ENCODE results near the gene RNF2. TPM values are rescaled to one million over a fixed set of nuclear protein-coding genes. Genes with fewer than 3 reads are reported as not detected.
A peak's percentile ranks its signal among the peaks of the same experiment; 100 is the strongest.

The RNF2 gene
- total RNA-seq, 2 experiments from 2014 or later: 21.4 to 24.3 TPM

DNA sequence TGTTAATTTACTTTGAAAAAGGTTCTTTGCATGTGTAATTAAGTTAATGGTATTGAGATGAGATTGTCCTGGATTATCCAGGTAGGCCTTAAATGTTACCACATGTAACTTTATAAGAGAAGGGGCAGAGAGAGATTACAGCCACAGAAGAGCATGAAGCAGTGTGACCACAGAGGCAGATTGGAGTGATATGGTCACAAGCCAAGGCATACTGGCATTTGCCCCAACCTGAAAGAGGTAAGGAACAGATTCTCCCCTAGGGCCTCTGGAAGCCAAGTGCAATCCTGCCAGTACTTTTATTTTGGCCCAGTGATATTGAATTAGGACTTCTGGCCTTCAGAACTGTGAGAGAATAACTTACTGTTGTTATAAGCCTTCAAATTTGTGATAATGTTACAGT, 23.0 kb downstream of the RNF2 start:
- ChIA-PET CTCF (interaction anchor here (0.8 to 1.8 kb wide), 2 partner anchors 8 to 102 kb away, joined by 4 to 5 read pairs; no protein-coding TSS in a partner anchor), POLR2A (interaction anchor here (1.0 kb wide), 1 partner anchor 28 kb away, joined by 3 read pairs; no protein-coding TSS in a partner anchor)
- Mint-ChIP-seq H3K9me3 (peaks cover 5% of the 10 kb centered on the region), H3K27me3 (no peaks in the 10 kb centered on the region), H3K4me1 (ENCODE audit: low read depth) (peaks cover 51% of the 10 kb centered on the region), H3K27ac (no peak overlapping the region), H3K4me3 (no peak overlapping the region), H3K36me3 (ENCODE audit: low read depth) (peaks cover 36% of the 10 kb centered on the region)
- TF ChIP-seq CTCF (IDR thresholded peaks at IDR 0.05): no peak
- intact Hi-C loops (cut with micrococcal nuclease): no loop called here
- no peak for ATAC-seq
- no peak for DNase-seq

DNA sequence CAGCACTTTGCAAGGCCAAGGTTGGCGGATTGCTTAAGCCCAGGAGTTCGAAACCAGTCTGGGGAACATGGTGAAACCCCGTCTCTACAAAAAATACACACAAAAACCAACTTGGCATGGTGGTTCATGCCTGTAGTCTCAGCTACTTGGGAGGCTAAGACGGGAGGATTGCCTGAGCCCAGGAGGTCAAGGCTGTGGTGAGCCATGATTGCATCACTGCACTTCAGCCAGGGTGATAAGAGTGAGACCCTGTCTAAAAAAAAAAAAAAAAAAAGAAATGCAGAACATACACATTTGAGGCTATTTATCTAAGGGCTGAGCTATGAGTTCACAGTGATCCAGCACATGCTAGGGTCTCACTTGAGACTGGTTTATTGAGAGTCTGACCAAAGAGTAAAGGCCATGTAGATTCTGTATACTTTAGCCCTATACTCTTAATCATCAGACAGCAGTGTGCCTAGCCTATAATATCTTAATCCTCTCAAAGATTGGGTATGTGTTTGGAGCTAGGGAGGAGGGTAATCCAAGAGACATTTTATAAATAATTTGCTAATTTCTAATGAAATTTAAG, 23.9 kb downstream of the RNF2 start:
- no peaks in the 10 kb centered on the region for H3K27me3 Mint-ChIP-seq
- no peak for DNase-seq
- H3K9me3 Mint-ChIP-seq: peaks cover 5% of the 10 kb centered on the region
- H3K36me3 Mint-ChIP-seq (ENCODE audit: low read depth): peaks cover 32% of the 10 kb centered on the region
- ChIA-PET POLR2A (interaction anchor here (1.0 kb wide), 1 partner anchor 27 kb away, joined by 3 read pairs; no protein-coding TSS in a partner anchor), CTCF (interaction anchor here (0.5 to 1.8 kb wide), 4 partner anchors 8 to 61 kb away, joined by 3 to 5 read pairs (median 3); no protein-coding TSS in a partner anchor)
- no peak for ATAC-seq
- peaks cover 52% of the 10 kb centered on the region for H3K4me1 Mint-ChIP-seq (ENCODE audit: low read depth)
- no peak overlapping the region for H3K27ac Mint-ChIP-seq
- no peak overlapping the region for H3K4me3 Mint-ChIP-seq
- TF ChIP-seq CTCF (IDR thresholded peaks at IDR 0.05): no peak
- intact Hi-C loops (cut with micrococcal nuclease): no loop called here

DNA sequence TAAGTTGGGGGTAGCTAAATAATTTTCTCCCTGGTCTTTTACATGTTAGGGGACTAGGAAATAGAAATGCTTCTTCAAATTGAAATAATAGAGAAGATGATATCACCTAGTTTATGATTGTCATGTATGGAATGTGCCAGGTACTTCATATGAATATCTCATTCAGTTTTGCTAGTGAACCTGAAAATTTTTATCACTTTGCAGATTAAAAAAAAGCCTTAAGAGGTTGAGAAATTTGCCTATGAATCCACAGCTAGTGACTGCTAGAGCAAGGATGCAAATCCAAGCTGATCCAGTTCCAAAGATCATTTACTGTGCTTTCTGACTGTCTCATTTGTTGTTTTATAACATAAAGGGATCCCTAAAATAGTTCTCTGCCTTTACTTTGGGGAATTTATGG, 24.7 kb downstream of the RNF2 start:
- CTCF ChIA-PET: interaction anchor here (0.6 to 1.8 kb wide), 4 partner anchors 9 to 21 kb away, joined by 3 to 5 read pairs (median 3); no protein-coding TSS in a partner anchor

DNA sequence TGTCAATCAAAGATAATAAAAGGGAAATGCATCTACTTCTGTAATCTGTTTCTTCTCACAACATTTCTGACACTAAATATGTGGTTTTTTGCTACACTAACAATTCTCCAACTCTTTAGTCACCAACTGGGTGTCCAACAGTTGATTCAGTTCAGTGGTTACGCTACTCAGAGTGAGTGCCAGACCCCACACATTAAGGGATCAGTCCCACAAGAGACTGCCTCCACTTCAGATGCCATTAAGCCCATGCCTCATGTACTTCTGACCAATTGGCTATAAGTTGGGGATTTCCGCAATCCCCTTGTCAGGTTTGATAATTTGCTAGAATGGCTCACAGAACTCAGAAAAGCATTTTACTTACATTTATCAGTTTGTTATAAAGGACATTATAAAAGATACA, 28.4 kb downstream of the RNF2 start:
- CTCF ChIA-PET: interaction anchor here (0.6 kb wide), 1 partner anchor 12 kb away, joined by 3 read pairs; no protein-coding TSS in a partner anchor
- Mint-ChIP-seq H3K27ac (peak overlapping the region; percentile 5), H3K27me3 (no peaks in the 10 kb centered on the region), H3K9me3 (peaks cover 5% of the 10 kb centered on the region), H3K4me3 (no peak overlapping the region), H3K36me3 (ENCODE audit: low read depth) (peaks cover 19% of the 10 kb centered on the region), H3K4me1 (ENCODE audit: low read depth) (peaks cover 50% of the 10 kb centered on the region)
- POLR2A ChIA-PET: no interaction called here
- intact Hi-C loops (cut with micrococcal nuclease): no loop called here
- peak; percentile 30 for ATAC-seq
- TF ChIP-seq CTCF (IDR thresholded peaks at IDR 0.05): no peak
- DNase-seq: no peak

More for the DNA sequence above, 24.7 kb downstream of the RNF2 start:
- ATAC-seq (no peak), DNase-seq (no peak)
- no peaks in the 10 kb centered on the region for H3K27me3 Mint-ChIP-seq
- H3K27ac Mint-ChIP-seq: no peak overlapping the region
- H3K9me3 Mint-ChIP-seq: peaks cover 5% of the 10 kb centered on the region
- POLR2A ChIA-PET: no interaction called here
- H3K4me3 Mint-ChIP-seq: no peak overlapping the region
- TF ChIP-seq CTCF (IDR thresholded peaks at IDR 0.05): no peak
- peaks cover 28% of the 10 kb centered on the region for H3K36me3 Mint-ChIP-seq (ENCODE audit: low read depth)
- H3K4me1 Mint-ChIP-seq (ENCODE audit: low read depth): peaks cover 57% of the 10 kb centered on the region
- intact Hi-C loops (cut with micrococcal nuclease): no loop called here

- ChIA-PET POLR2A (no interaction called here), CTCF (no interaction called here)
- DNase-seq: no peak
- Mint-ChIP-seq H3K36me3 (ENCODE audit: low read depth) (peaks cover 17% of the 10 kb centered on the region), H3K27me3 (no peaks in the 10 kb centered on the region), H3K4me1 (ENCODE audit: low read depth) (peaks cover 50% of the 10 kb centered on the region), H3K9me3 (peaks cover 5% of the 10 kb centered on the region), H3K27ac (no peak overlapping the region), H3K4me3 (no peak overlapping the region)
- TF ChIP-seq CTCF (IDR thresholded peaks at IDR 0.05): no peak
- ATAC-seq: peak; percentile 58
- intact Hi-C loops (cut with micrococcal nuclease): no loop called here
Measured at GRCh38 chr1:185074307-185074706, 28.9 kb downstream of the RNF2 start.
